ENCODE results near the gene ANTXR1.

GRCh38 chr2:69213201-69213600 is 200.2 kb downstream of the ANTXR1 start:
- no peak for TF ChIP-seq CTCF (IDR thresholded peaks at IDR 0.05; ENCODE audit: extremely low read depth in 1 of 2, insufficient read depth in 1 of 2, low read depth in 1 of 2, low read length in 2 of 2)
- no peak for TF ChIP-seq POLR2A (IDR thresholded peaks at IDR 0.05; ENCODE audit: low read depth, low read length)
- TF ChIP-seq EZH2 (IDR thresholded peaks at IDR 0.05; ENCODE audit: borderline replicate concordance, low read depth, low read length, severe bottlenecking): no peak
- no peak for TF ChIP-seq POLR2AphosphoS5 (IDR thresholded peaks at IDR 0.05; ENCODE audit: insufficient read depth, low read depth, low read length)
